Endothelial cell of umbilical vein (primary cell): Measurements from ENCODE around the gene PPP5C. TPM values are rescaled to one million over a fixed set of nuclear protein-coding genes. Genes with fewer than 3 reads are reported as not detected.

ENCODE experiments used
- BruUV-seq: library from RNA; stranded (reverse); fragments of 400-500 nt; replicated peaks from 2 replicates; lab custom pipeline; 2021; lab: Mats Ljungman, UMichigan
- CTCF ChIA-PET: fragments of 300-600, 350-600 bp; sonication (Branson Sonifier 250); formaldehyde crosslinking; loops from one replicate; lab custom pipeline; 2021; ENCODE audit warnings: antibody characterized with exemption, inconsistent platforms; lab: Charles Lee
- POLR2A ChIA-PET: fragments of 300-600, 350-600 bp; sonication (Branson Sonifier 250); formaldehyde crosslinking; loops from one replicate; lab custom pipeline; 2021; ENCODE audit warnings: antibody characterized with exemption, inconsistent platforms; lab: Charles Lee
- DNase-seq: peaks from one replicate; pipeline ENCODE4 v3.0.0-alpha.2; 2011; ENCODE audit warnings: low read depth, low spot score
- FAIRE-seq: peaks from 2 replicates; lab custom pipeline; 2011; peaks lifted over from hg19 to GRCh38; lab: Jason Lieb, UNC
- H2AFZ ChIP-seq: 2 replicates; pipeline ENCODE4 v1.6.0; 2012; ENCODE audit warnings: low read depth, low read length, control low read depth, inconsistent platforms
- H3K27ac ChIP-seq: 2 replicates; pipeline ENCODE4 v1.5.1; 2011; ENCODE audit warnings: low read depth, mild to moderate bottlenecking, control low read depth, low read length, moderate library complexity; ENCODE audit not compliant: insufficient read depth
- H3K27me3 ChIP-seq, 2 experiments: 2 replicates each; pipeline versions ENCODE4 v1.6.0 to v1.6.1; 2011; ENCODE audit warnings: low read length in 2 of 2, mixed read lengths in 1 of 2; ENCODE audit not compliant: control insufficient read depth in 2 of 2, insufficient read depth in 2 of 2
- H3K36me3 ChIP-seq, 2 experiments: 2 replicates in 1 of 2; 3 replicates in 1 of 2; pipeline ENCODE4 v1.5.1; 2011; ENCODE audit warnings: low read length in 2 of 2, mild to moderate bottlenecking in 1 of 2, moderate library complexity in 1 of 2; ENCODE audit not compliant: control insufficient read depth in 2 of 2, insufficient read depth in 2 of 2; ENCODE audit errors: extremely low read depth in 1 of 2
- H3K4me1 ChIP-seq: 3 replicates; pipeline ENCODE4 v1.5.1; 2011; ENCODE audit warnings: mild to moderate bottlenecking, low read length; ENCODE audit not compliant: control insufficient read depth, insufficient read depth; ENCODE audit errors: extremely low read depth
- H3K4me2 ChIP-seq: 2 replicates; pipeline ENCODE4 v1.6.1; 2011; ENCODE audit warnings: low read length, control low read depth, mixed read lengths; ENCODE audit not compliant: insufficient read depth
- H3K4me3 ChIP-seq, 3 experiments: fragments of 200-600 bp in 1 of 3; sonication (generic), shearing (Covaris generic) in 1 of 3; replicated peaks in 1 of 3; 2 replicates each; pipeline ENCODE4 v1.5.1; 2011 to 2016; ENCODE audit warnings: control low read depth in 3 of 3, low read length in 3 of 3, mild to moderate bottlenecking in 2 of 3, inconsistent platforms in 1 of 3, low read depth in 1 of 3, moderate library complexity in 1 of 3; ENCODE audit not compliant: insufficient read depth in 1 of 3
- H3K79me2 ChIP-seq: 2 replicates; pipeline ENCODE4 v1.6.0; 2012; ENCODE audit warnings: low read length, inconsistent platforms; ENCODE audit not compliant: control insufficient read depth, insufficient read depth
- H3K9ac ChIP-seq: replicated peaks from 2 replicates; pipeline ENCODE3; 2011; ENCODE audit warnings: low read length, control low read depth; ENCODE audit not compliant: insufficient read depth; ENCODE audit errors: extremely low read depth
- H3K9me1 ChIP-seq: replicated peaks from 3 replicates; pipeline ENCODE4 v1.6.0; 2011; ENCODE audit warnings: mild to moderate bottlenecking, low read length; ENCODE audit not compliant: control insufficient read depth, insufficient read depth; ENCODE audit errors: extremely low read depth
- H3K9me3 ChIP-seq: replicated peaks from 2 replicates; pipeline ENCODE4 v1.5.1; 2012; ENCODE audit warnings: low read length, inconsistent platforms; ENCODE audit not compliant: control insufficient read depth, insufficient read depth
- H4K20me1 ChIP-seq: replicated peaks from 2 replicates; pipeline ENCODE3; 2011; ENCODE audit warnings: mild to moderate bottlenecking, low read length; ENCODE audit not compliant: control insufficient read depth, insufficient read depth; ENCODE audit errors: extremely low read depth
- CTCF ChIP-seq, 2 donors: IDR thresholded peaks; 1 replicate in 1 of 2; 2 replicates in 1 of 2; pipeline ENCODE4 v1.5.1; 2011; ENCODE audit warnings: low read length in 2 of 2, mild to moderate bottlenecking in 2 of 2, moderate library complexity in 2 of 2, control low read depth in 1 of 2, inconsistent platforms in 1 of 2, low read depth in 1 of 2; ENCODE audit not compliant: insufficient read depth in 1 of 2; ENCODE audit errors: extremely low read depth in 1 of 2
- EZH2 ChIP-seq: IDR thresholded peaks from 2 replicates; pipeline ENCODE4 v1.6.1; 2012; ENCODE audit warnings: borderline replicate concordance, low read depth, mild to moderate bottlenecking, moderate library complexity, low read length, inconsistent platforms; ENCODE audit not compliant: severe bottlenecking
- POLR2A ChIP-seq: IDR thresholded peaks from 2 replicates; pipeline ENCODE4 v1.6.1; 2012; ENCODE audit warnings: low read depth, mild to moderate bottlenecking, control low read depth, low read length
- POLR2AphosphoS5 ChIP-seq: IDR thresholded peaks from 2 replicates; pipeline ENCODE4 v1.6.1; 2012; ENCODE audit warnings: low read depth, mild to moderate bottlenecking, control low read depth, low read length, moderate library complexity; ENCODE audit not compliant: insufficient read depth
- dilution Hi-C: fragments of 300-500 bp; cut with MboI; formaldehyde crosslinking; loops from one replicate; pipeline ENCODE4 v1.15.0; 2019; ENCODE audit warnings: low sequenced_read_pairs; ENCODE audit not compliant: extremely low pct_ligation_motif_present
- intact Hi-C: fragments of 100-400 bp; cut with micrococcal nuclease; formaldehyde crosslinking; loops from one replicate; pipeline ENCODE4 v1.10.0; 2022
- polyA plus RNA-seq, 4 experiments: library from polyadenylated mRNA; depleted of rRNA in 3 of 4; stranded (reverse) in 3 of 4; unstranded in 1 of 4; fragments of >200 nt; gene quantifications; 2 replicates each; pipeline versions ENCODE4 v1.2.1 to v1.2.3, GENCODE V29; 2011 to 2012; ENCODE audit warnings: missing spikeins in 1 of 4
- total RNA-seq: library from RNA; stranded (reverse); gene quantifications from 2 replicates; pipeline ENCODE4 v1.2.3, GENCODE V29; 2021

PPP5C gene
- total and polyA plus RNA-seq, 2 donors (not counting 3 experiments of a cell fraction or from before 2014, with no cell fraction given): 114 to 172 TPM

GRCh38 chr19:46297700-46298478 is 49.0 kb upstream of the PPP5C start:
- no TSS peak for BruUV-seq
- ChIA-PET POLR2A (interaction anchor here (0.6 kb wide), 2 partner anchors 18 to 168 kb away, joined by 6 read pairs; no protein-coding TSS in a partner anchor), CTCF (interaction anchor here (0.6 to 5.9 kb wide), 9 partner anchors 9 to 324 kb away, joined by 3 to 119 read pairs (median 3); partner anchors contain the start of gene PPP5C)
- dilution Hi-C loops: no loop called here
- H3K27ac ChIP-seq: no peak overlapping the region
- peak; percentile 12 for TF ChIP-seq EZH2
- TF ChIP-seq POLR2AphosphoS5: peak; percentile 34
- peak in 1 of 2 donors; percentile 49 for TF ChIP-seq CTCF (IDR thresholded peaks at IDR 0.05; ENCODE audit: extremely low read depth in 1 of 2, insufficient read depth in 1 of 2, low read depth in 1 of 2, low read length in 2 of 2)
- TF ChIP-seq POLR2A: no peak
- DNase-seq (peak; percentile 43), FAIRE-seq (no peak)
- H3K9ac ChIP-seq: no peak overlapping the region
- H3K4me2 ChIP-seq: peak overlapping the region; percentile 59
- peaks cover 0 to 13% of the 10 kb centered on the region in 2 experiments for H3K27me3 ChIP-seq
- peak overlapping the region in 2 of 3 experiments; percentile 21 to 24 for H3K4me3 ChIP-seq
- H3K79me2 ChIP-seq: no peaks in the 10 kb centered on the region
- H3K9me3 ChIP-seq: no peaks in the 10 kb centered on the region
- intact Hi-C loops: loop anchor here (2.0 kb wide), 1 partner anchor 15 kb away; no protein-coding TSS in a partner anchor
- H2AFZ ChIP-seq: no peak overlapping the region
- H3K36me3 ChIP-seq: no peaks in the 10 kb centered on the region
- no peaks in the 10 kb centered on the region for H4K20me1 ChIP-seq
- H3K9me1 ChIP-seq: no peaks in the 10 kb centered on the region
- H3K4me1 ChIP-seq: peaks cover 38% of the 10 kb centered on the region
